Ovary (tissue), 9 donors: ENCODE results near the gene USP13. TPM values are rescaled to one million over a fixed set of nuclear protein-coding genes. Genes with fewer than 3 reads are reported as not detected.

Experiments
- DNase-seq, 5 donors: peaks; one replicate each; pipeline ENCODE4 v3.0.0-alpha.2; 2019 to 2020
- H3K27ac ChIP-seq, 2 donors: fragments of 200-600 bp; one replicate each; pipeline versions ENCODE4 v1.5.1 to v1.8.0; 2019 to 2022
- H3K27me3 ChIP-seq: fragments of 200-600 bp; one replicate; pipeline ENCODE4 v1.8.0; 2022
- H3K36me3 ChIP-seq: fragments of 200-600 bp; sonication (generic); one replicate; pipeline ENCODE4 v1.5.1; 2019
- H3K4me1 ChIP-seq: one replicate; pipeline ENCODE4 v1.8.1; 2013; ENCODE audit warnings: mild to moderate bottlenecking, moderate library complexity; ENCODE audit not compliant: insufficient read depth
- H3K4me3 ChIP-seq: fragments of 200-600 bp; sonication (generic); one replicate; pipeline ENCODE4 v1.5.1; 2017
- H3K9me3 ChIP-seq, 2 donors: fragments of 200-600 bp in 1 of 2; sonication (generic) in 1 of 2; one replicate each; pipeline versions ENCODE4 v1.5.1 to v1.8.1; 2013 to 2019; ENCODE audit warnings: mild to moderate bottlenecking in 1 of 2, moderate library complexity in 1 of 2
- CTCF ChIP-seq, 3 donors: fragments of 450-650 bp in 2 of 3; fragments of 200-600 bp in 1 of 3; IDR thresholded peaks; one replicate each; pipeline versions ENCODE4 v1.5.1 to v1.8.0; 2016 to 2022; ENCODE audit warnings: antibody characterized with exemption in 3 of 3, mild to moderate bottlenecking in 1 of 3
- EP300 ChIP-seq: sonication (generic); formaldehyde crosslinking; IDR thresholded peaks from one replicate; pipeline ENCODE4 v1.6.1; 2017; ENCODE audit warnings: antibody characterized with exemption
- POLR2A ChIP-seq: fragments of 450-650 bp; IDR thresholded peaks from one replicate; pipeline ENCODE4 v1.6.1; 2017; ENCODE audit warnings: antibody characterized with exemption, mild to moderate bottlenecking, moderate library complexity
- WGBS, 3 donors: extraction: QIAGEN DNeasy Blood & Tissue Kit in 1 of 3; methylation state at CpG; one replicate each; pipeline versions ENCODE4 v1.1.5 to v1.1.7; 2013 to 2017; 5-methylcytosine and 5-hydroxymethylcytosine counted together
- intact Hi-C, 4 donors: fragments of 100-400 bp; cut with DNase I; formaldehyde crosslinking; loops; one replicate each; pipeline versions ENCODE4 v1.11.0 to v1.15.1; 2022 to 2023
- polyA plus RNA-seq, 2 donors: library from polyadenylated mRNA; stranded (reverse); fragments of 200-250 nt in 1 of 2; fragments of 350-450 nt in 1 of 2; fragmentation: Illumina TruSeq in 1 of 2; extraction: RNeasy Lipid Tissue Mini Kit (QIAGEN cat#74804) in 1 of 2; gene quantifications; one replicate each; pipeline ENCODE4 v1.2.3, GENCODE V29; 2013 to 2014
- total RNA-seq, 7 donors: library from RNA; depleted of rRNA in 2 of 7; stranded (reverse); fragments of >200 nt in 2 of 7; fragmentation: NEBNext Ultra II Directional in 3 of 7; extraction: Animal tissue kit (Norgen Biotek cat#: 25700) in 3 of 7; gene quantifications; one replicate each; pipeline versions ENCODE4 v1.1.0 to v1.2.4, GENCODE V29; 2016 to 2023
- donor health status: DM: no; HTN: no; CAD: no; lungs with moderate emphysema.
- donor health status: DM: no; HTN: no; CAD: no.
- donor health status: Bipolar disorder and iron deficiency.
- donor health status: DM: yes; HTN: yes; CAD: no.
- donor health status: DM: no; HTN: no; CAD: no.
- donor health status: DM: yes; HTN: yes; CAD: no.

The USP13 gene
- total and polyA plus RNA-seq, 9 donors = 7.0 to 26.3 (median 19.4) TPM

- no peak overlapping the region for H3K27ac ChIP-seq
- 50 to 80% (median 69%) methylated on average over 7 of the region's 7 CpGs for WGBS, 3 donors
- H3K4me3 ChIP-seq = no peak overlapping the region
- TF ChIP-seq EP300 = no peak
- TF ChIP-seq CTCF (IDR thresholded peaks at IDR 0.05) = no peak
- TF ChIP-seq POLR2A = no peak
- no peaks in the 10 kb centered on the region for H3K9me3 ChIP-seq
- intact Hi-C loops = no loop called here
- DNase-seq = no peak
- peaks cover 4% of the 10 kb centered on the region for H3K4me1 ChIP-seq
- no peaks in the 10 kb centered on the region for H3K27me3 ChIP-seq
- H3K36me3 ChIP-seq = no peaks in the 10 kb centered on the region
These were observed 62.7 kb downstream of the USP13 start for GRCh38 chr3:179715582-179715981.

- H3K36me3 ChIP-seq = no peaks in the 10 kb centered on the region
- TF ChIP-seq CTCF (IDR thresholded peaks at IDR 0.05) = no peak
- DNase-seq = no peak
- H3K27me3 ChIP-seq = no peaks in the 10 kb centered on the region
- WGBS, 3 donors = 88 to 94% (median 90%) methylated on average over 4 of the region's 4 CpGs
- no peak overlapping the region for H3K4me3 ChIP-seq
- intact Hi-C loops = no loop called here
- H3K9me3 ChIP-seq = no peaks in the 10 kb centered on the region
- H3K4me1 ChIP-seq = peaks cover 4% of the 10 kb centered on the region
- H3K27ac ChIP-seq = no peak overlapping the region
These were observed 63.4 kb downstream of the USP13 start for GRCh38 chr3:179716226-179716625.

GRCh38 chr3:179716811-179717210, 64.0 kb downstream of the USP13 start:
- WGBS, 3 donors = 42 to 82% (median 72%) methylated on average over 2 of the region's 2 CpGs
- no peak overlapping the region for H3K4me3 ChIP-seq
- TF ChIP-seq EP300 = no peak
- no peak for TF ChIP-seq CTCF (IDR thresholded peaks at IDR 0.05)
- no peak for TF ChIP-seq POLR2A
- H3K27me3 ChIP-seq = no peaks in the 10 kb centered on the region
- intact Hi-C loops = no loop called here
- no peak overlapping the region for H3K27ac ChIP-seq
- no peaks in the 10 kb centered on the region for H3K36me3 ChIP-seq
- peaks cover 4% of the 10 kb centered on the region for H3K4me1 ChIP-seq
- H3K9me3 ChIP-seq = no peaks in the 10 kb centered on the region
- DNase-seq = no peak

GRCh38 chr3:179717219-179717618, 64.4 kb downstream of the USP13 start:
- TF ChIP-seq CTCF (IDR thresholded peaks at IDR 0.05) (no peak), POLR2A (no peak), EP300 (no peak)
- Histone ChIP-seq H3K4me3 (no peak overlapping the region), H3K4me1 (peaks cover 4% of the 10 kb centered on the region), H3K27me3 (no peaks in the 10 kb centered on the region), H3K27ac (no peak overlapping the region), H3K9me3 (no peaks in the 10 kb centered on the region), H3K36me3 (no peaks in the 10 kb centered on the region)
- intact Hi-C loops = no loop called here
- WGBS, 3 donors = 92 to 100% (median 94%) methylated on average over 1 of the region's 1 CpG
- no peak for DNase-seq
